Colonic mucosa (tissue), 4 donors: Measurements from ENCODE around the gene UNC80. TPM values are rescaled to one million over a fixed set of nuclear protein-coding genes. Genes with fewer than 3 reads are reported as not detected.

Experiments
- DNase-seq: peaks from one replicate; pipeline ENCODE4 v3.0.0-alpha.2; 2020
- H3K27ac ChIP-seq: fragments of 200-600 bp; one replicate; pipeline ENCODE4 v1.8.0; 2021
- H3K27me3 ChIP-seq: fragments of 200-600 bp; one replicate; pipeline ENCODE4 v1.8.0; 2021
- H3K36me3 ChIP-seq: fragments of 200-600 bp; one replicate; pipeline ENCODE4 v1.8.0; 2021
- H3K4me1 ChIP-seq: fragments of 200-600 bp; one replicate; pipeline ENCODE4 v1.8.0; 2021; ENCODE audit warnings: mild to moderate bottlenecking
- H3K4me3 ChIP-seq: fragments of 200-600 bp; one replicate; pipeline ENCODE4 v1.8.0; 2021
- H3K9ac ChIP-seq, 2 donors: one replicate each; pipeline ENCODE4 v1.7.0; 2013; ENCODE audit warnings: control low read depth in 2 of 2, low read depth in 2 of 2, low read length in 2 of 2
- H3K9me3 ChIP-seq: fragments of 200-600 bp; one replicate; pipeline ENCODE4 v1.8.0; 2021
- intact Hi-C: fragments of 100-400 bp; cut with DNase I; formaldehyde crosslinking; loops from one replicate; pipeline ENCODE4 v1.14.1; 2022
- total RNA-seq, 2 donors: library from RNA; stranded (reverse); fragmentation: NEBNext Ultra II Directional in 1 of 2; extraction: Animal tissue kit (Norgen Biotek cat#: 25700) in 1 of 2; gene quantifications; one replicate each; pipeline ENCODE4 v1.2.1, GENCODE V29; 2021
- TF ChIP-seq, protein P1 (sequence below): fragments of 200-600 bp; IDR thresholded peaks from one replicate; pipeline ENCODE4 v1.8.0; 2022; ENCODE audit warnings: antibody characterized with exemption, mild to moderate bottlenecking
- donor health status: healthy.
- donor health status: DM: no; HTN: no; CAD: no.
- donor health status: DM: no; HTN: no; CAD: no.

The UNC80 gene
- total RNA-seq, 2 donors from 2014 or later: 0.16 TPM; not detected in 1

DNA sequence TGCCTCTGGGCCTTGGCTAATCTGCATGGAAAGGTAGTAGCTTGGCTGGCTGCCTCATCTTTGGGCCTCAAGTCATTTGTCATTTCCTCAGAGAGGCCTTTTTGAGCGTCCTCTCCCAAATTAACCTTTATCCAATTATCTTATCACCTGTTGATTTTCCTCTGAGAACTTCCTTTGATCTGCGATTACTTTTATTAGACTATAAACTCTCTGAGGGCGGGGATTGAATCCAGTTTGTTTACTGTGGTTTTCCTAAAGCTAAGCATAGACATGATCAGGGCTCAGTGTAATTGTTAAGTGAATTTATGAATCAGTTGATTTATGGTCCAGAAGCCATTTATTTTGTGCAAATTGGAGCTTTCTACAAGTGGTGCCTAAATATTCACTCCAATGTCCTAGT lies 238.3 kb downstream of the UNC80 start:
- TF ChIP-seq, protein P1, sequence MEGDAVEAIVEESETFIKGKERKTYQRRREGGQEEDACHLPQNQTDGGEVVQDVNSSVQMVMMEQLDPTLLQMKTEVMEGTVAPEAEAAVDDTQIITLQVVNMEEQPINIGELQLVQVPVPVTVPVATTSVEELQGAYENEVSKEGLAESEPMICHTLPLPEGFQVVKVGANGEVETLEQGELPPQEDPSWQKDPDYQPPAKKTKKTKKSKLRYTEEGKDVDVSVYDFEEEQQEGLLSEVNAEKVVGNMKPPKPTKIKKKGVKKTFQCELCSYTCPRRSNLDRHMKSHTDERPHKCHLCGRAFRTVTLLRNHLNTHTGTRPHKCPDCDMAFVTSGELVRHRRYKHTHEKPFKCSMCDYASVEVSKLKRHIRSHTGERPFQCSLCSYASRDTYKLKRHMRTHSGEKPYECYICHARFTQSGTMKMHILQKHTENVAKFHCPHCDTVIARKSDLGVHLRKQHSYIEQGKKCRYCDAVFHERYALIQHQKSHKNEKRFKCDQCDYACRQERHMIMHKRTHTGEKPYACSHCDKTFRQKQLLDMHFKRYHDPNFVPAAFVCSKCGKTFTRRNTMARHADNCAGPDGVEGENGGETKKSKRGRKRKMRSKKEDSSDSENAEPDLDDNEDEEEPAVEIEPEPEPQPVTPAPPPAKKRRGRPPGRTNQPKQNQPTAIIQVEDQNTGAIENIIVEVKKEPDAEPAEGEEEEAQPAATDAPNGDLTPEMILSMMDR: no peak
- intact Hi-C loops: loop anchor here (10.0 kb wide), 1 partner anchor 165 kb away; the partner anchor contains the start of gene KANSL1L
- no peak overlapping the region for H3K27ac ChIP-seq
- H3K9ac ChIP-seq: no peak overlapping the region
- no peaks in the 10 kb centered on the region for H3K4me1 ChIP-seq
- H3K4me3 ChIP-seq: no peak overlapping the region
- no peaks in the 10 kb centered on the region for H3K27me3 ChIP-seq
- no peaks in the 10 kb centered on the region for H3K36me3 ChIP-seq
- DNase-seq: no peak
- H3K9me3 ChIP-seq: no peaks in the 10 kb centered on the region

DNA sequence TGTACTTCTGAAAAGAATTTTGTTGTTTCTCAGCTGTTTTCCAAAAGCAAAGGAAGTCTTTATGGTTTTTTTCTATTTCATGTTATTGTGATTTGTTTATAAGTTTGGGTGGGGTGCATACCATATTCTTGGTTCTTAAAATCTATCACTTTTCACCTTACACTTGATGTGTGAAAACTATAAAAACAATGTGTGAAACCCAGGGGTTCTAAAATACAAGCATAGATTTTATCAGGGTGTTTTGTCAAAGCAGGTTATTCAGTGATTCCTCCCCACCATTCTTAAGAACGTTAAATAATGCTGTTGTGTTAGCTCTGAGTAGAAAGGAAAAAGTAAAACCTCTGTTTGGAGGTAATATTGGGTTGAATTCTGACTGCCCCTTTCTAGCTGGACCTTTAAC lies 248.5 kb downstream of the UNC80 start:
- Histone ChIP-seq H3K27me3 (no peaks in the 10 kb centered on the region), H3K36me3 (peaks cover 9% of the 10 kb centered on the region), H3K4me1 (no peaks in the 10 kb centered on the region), H3K27ac (no peak overlapping the region), H3K9ac (no peak overlapping the region), H3K9me3 (no peaks in the 10 kb centered on the region), H3K4me3 (no peak overlapping the region)
- intact Hi-C loops: no loop called here
- TF ChIP-seq, protein P1: no peak
- DNase-seq: no peak

DNA sequence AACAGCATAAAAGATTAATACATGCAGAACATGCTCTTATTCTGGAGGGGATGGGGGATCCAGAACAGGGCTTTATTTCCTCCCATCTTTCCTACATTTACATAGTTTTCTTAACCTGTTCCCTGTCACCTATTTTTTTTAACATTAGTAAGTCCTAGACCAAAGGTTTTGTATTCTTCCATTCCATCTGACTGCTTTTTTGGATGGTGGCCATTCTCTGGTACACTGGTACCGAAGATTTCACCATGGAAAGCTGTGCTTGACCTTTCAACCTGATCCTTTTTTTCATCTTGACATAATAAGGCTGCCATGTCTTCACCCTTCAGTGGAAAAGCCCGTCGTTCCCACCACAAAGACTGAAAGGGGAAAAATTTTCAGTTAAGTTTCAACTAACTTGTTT lies 251.2 kb downstream of the UNC80 start:
- H3K4me3 ChIP-seq: no peak overlapping the region
- H3K36me3 ChIP-seq: peaks cover 3% of the 10 kb centered on the region
- H3K27me3 ChIP-seq: no peaks in the 10 kb centered on the region
- H3K4me1 ChIP-seq: no peaks in the 10 kb centered on the region
- TF ChIP-seq, protein P1: no peak
- intact Hi-C loops: no loop called here
- no peak for DNase-seq
- no peak overlapping the region for H3K9ac ChIP-seq
- no peak overlapping the region for H3K27ac ChIP-seq
- H3K9me3 ChIP-seq: no peaks in the 10 kb centered on the region

DNA sequence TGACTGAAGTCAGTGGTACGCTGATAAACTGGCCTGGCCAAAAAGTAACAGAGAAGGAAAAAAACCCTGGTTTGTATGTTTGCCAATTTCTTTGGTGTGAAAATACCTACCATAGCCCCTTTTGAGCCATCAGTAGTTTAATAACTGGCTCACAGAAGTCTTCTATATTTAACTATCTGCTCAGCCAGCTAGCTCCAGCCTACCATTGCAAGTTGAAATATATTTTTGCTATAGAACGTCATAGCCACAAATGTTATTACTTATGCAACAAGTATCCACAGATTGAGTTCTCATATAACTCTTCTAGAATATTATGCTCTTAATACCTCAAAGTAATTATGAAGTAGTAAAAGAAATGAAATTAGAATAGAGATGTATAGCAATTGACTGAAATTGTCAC lies 256.0 kb downstream of the UNC80 start:
- TF ChIP-seq, protein P1: no peak
- no peak for DNase-seq
- intact Hi-C loops: no loop called here
- H3K9me3 ChIP-seq: no peaks in the 10 kb centered on the region
- H3K36me3 ChIP-seq: no peaks in the 10 kb centered on the region
- H3K4me1 ChIP-seq: no peaks in the 10 kb centered on the region
- H3K27ac ChIP-seq: no peak overlapping the region
- H3K9ac ChIP-seq: no peak overlapping the region
- H3K4me3 ChIP-seq: no peak overlapping the region
- H3K27me3 ChIP-seq: no peaks in the 10 kb centered on the region

DNA sequence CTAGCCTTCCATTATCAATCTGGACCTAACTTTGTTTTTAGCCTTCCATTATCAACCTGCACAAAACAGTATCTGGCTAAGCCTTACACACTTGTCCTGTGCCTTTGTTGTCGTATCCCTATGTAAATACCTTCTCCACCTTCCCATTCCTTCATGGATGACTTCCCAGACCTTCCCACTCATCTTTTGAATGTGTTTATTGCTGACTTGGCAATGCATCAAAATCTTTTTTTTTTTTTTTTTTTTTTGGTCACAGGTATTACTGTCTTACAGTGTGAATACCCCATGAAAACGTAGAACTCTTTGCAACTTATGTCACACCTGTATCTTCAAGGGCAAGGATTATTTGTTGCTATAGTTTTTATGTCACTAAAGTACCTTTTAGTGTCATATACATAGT lies 256.5 kb downstream of the UNC80 start:
- TF ChIP-seq, protein P1: no peak
- no peak for DNase-seq
- H3K27ac ChIP-seq: no peak overlapping the region
- H3K4me3 ChIP-seq: no peak overlapping the region
- no peak overlapping the region for H3K9ac ChIP-seq
- no peaks in the 10 kb centered on the region for H3K4me1 ChIP-seq
- no peaks in the 10 kb centered on the region for H3K9me3 ChIP-seq
- no peaks in the 10 kb centered on the region for H3K27me3 ChIP-seq
- intact Hi-C loops: no loop called here
- H3K36me3 ChIP-seq: no peaks in the 10 kb centered on the region
